Measurements from ENCODE around the gene TNFAIP2.

DNA sequence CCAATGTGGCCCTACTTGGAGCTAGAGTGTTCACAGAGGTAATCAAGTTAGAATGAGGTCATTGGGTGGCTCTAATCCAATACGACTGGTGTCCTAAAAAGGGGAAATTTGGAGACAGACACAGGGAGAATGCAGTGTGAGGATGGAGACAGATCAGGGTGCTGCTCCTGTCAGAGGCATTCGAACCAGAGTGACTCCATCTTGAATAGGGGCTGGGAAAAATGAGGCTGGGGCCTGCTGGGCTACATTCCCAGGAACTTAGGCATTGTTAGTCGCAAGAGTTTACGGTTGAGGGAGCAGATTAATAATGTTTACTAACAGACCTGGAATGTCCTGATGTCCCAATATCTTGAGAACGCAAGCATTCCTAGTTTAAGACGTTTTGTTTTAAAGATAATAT is 20.2 kb downstream of the TNFAIP2 start:
- no peak for TF ChIP-seq GATA3 (IDR thresholded peaks at IDR 0.05; ENCODE audit: low read depth, low read length)
- TF ChIP-seq GATA2 (IDR thresholded peaks at IDR 0.05; ENCODE audit: low read depth, low read length) = no peak

All from SH-SY5Y (cell line).